Activated CD8-positive, alpha-beta memory T cell treated with anti-CD3 and anti-CD28 coated beads, Interleukin-2, amount 50 U/mL, for 4 hours (primary cell): ENCODE data around the gene CELF2.

ENCODE experiments used
- DNase-seq: peaks from one replicate; pipeline ENCODE4 v3.0.0-alpha.2; 2020

CELF2 gene

GRCh38 chr10:11023009-11023953 is 5.6 kb downstream of the CELF2 start:
- DNase-seq = no peak

DNA sequence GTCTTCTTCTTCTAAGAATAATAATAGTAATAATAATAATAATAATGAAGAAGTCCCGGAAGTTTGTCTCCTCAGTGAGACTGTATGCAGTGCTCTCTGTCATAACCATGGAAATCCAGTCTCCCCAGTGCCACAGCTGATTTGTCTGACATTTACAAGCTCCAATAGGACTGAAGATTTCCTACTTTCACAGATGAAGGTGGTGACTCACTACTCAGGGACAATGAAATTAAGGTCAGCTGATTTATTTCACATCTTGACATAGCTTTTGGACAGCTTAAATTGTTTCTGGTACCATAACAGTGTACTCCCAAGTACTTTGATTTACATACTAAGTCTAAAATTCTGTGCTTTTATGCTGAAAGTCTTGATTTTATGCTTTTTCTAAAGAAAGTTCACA is 6.9 kb downstream of the CELF2 start:
- no peak for DNase-seq

GRCh38 chr10:11025978-11026377 is 8.3 kb downstream of the CELF2 start:
- DNase-seq = no peak

DNA sequence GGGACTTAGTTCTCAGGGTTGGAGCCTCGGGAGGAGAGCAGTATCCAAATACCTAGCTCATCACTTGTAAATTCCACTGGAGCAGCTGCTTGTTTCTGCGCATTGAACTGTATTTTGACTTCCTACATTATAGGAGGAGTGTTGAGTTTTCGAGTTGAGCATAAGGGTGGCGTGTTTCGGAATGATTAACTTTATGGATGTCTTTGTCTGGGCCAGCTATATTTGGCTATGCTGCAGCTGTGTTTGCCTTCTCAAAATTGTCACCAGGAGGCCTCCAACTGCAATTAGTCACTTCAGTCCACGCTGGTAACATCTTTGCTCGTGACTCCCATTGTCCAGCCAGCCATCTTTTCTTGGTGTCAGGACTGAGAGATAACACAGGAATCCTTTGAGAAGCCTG is 9.1 kb downstream of the CELF2 start:
- no peak for DNase-seq

DNA sequence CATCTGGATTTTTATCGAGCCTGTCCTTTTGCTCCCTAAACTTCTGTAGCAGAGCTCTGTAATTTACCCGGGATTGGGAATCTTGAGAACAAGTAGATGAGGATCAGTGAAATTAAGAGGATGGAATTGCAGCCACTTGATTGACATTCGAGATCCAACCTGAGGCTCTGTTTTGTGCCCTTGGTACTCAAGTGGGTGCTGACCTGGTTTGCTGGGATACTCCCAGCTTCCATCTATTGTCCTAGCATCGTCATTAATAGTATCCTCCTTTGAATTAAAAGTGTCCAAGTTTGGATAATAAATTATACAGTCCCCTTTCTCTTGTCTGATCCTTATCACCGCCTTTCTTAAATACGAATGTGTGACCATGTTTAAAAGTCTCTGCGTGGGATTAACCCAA is 17.1 kb downstream of the CELF2 start:
- DNase-seq = no peak

DNA sequence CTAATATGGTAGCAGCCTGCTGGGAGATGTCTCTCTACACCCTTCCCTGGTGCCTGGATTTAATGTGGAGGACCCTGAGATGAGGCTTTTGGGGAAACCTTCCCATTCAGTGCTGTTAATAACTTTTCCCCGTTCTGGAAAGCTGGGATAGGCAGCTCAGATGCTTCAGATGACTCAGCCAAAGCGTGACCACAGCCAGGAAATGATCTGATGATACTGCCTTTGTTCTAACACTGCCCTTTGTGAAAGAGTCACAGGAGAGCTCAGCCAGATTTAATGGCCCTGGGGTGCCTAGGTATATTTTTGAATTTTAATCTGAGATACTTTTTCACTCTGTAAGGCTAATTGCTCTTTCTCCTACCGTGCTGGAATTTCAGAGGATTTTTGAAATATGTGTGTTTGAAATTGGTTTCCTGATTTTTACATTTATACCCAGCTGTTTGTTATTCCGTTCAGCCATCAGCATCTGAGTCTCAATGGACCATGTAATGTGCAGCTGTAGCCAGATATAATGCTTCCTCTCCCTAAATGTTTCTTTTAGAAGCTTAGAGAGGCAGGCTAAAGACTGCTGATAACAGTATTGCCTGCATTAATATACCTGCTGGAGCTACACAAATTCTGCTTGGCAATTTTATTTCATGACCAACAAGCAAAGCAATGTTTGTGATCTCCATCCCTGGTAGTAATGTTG is 17.8 kb downstream of the CELF2 start:
- no peak for DNase-seq

DNA sequence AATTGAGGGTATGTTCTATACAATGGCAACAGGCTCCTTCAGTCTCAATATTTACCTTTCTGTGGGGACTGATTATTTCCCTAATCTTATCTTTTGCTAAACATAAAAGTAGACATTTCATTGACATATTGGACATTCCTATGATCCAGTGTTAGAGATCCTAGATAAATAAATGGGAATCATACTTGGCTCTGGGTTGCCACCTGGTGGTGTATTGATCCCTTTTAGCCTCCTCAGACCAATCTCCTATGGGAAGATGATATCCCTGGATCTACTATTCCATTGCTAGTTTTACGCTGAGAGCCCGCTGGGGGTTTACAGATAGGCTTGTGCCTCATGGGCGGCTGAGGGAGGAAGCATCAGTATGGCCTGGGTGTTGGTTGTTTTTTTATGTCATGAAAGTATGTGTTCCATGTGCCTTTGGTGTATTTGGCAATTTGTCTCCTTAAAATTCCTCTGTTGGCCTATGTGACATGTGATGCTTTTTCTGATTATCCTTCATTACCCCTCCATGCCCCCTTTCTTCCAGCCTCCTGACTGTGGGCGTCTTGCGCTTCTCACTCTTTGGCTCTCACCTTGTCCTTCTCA is 18.8 kb downstream of the CELF2 start:
- DNase-seq = no peak

DNA sequence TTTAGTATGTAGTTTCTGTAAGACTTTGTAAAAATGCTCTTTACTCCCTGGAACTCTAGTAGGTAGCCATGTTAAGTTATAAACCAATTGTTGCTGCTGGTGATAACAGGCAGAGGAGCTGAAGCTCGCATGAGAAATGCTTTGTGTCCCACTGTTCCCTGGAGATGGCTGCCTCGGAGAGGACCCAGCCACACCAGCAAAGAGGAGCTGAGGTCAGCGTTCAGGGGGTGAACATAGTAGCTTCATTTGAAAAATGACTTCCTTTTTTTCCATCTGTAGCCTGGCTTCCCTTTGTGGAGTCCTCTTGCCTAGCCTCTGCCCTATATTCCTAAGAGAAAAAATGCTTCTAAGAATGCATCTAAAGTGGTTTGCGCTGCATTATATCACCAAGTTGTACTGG is 20.3 kb downstream of the CELF2 start:
- DNase-seq = no peak

DNA sequence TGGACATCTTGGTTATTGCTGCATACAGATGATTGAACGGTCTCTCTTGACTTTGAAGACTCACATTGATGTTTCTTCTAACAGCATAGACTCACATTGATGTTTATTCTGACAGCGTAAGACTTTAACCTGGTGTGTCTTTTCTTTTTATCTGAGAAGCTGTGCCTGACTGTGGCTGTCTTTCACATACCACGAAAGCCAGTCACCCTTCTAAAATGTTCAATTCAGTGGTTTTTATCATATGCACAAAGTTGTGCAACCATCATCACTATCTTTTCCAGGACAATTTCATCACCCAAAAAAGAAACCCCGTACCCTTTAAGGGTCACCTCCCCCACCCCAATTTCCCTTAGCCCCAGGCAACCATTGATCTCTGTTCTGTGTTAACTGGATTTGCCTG is 24.7 kb downstream of the CELF2 start:
- DNase-seq = no peak

- DNase-seq = no peak
Observed at GRCh38 chr10:11043039-11043438, 25.4 kb downstream of the CELF2 start.

GRCh38 chr10:11043446-11044127 is 25.9 kb downstream of the CELF2 start:
- DNase-seq = no peak

- no peak for DNase-seq
Observed at GRCh38 chr10:11045487-11045886, 27.8 kb downstream of the CELF2 start.

DNA sequence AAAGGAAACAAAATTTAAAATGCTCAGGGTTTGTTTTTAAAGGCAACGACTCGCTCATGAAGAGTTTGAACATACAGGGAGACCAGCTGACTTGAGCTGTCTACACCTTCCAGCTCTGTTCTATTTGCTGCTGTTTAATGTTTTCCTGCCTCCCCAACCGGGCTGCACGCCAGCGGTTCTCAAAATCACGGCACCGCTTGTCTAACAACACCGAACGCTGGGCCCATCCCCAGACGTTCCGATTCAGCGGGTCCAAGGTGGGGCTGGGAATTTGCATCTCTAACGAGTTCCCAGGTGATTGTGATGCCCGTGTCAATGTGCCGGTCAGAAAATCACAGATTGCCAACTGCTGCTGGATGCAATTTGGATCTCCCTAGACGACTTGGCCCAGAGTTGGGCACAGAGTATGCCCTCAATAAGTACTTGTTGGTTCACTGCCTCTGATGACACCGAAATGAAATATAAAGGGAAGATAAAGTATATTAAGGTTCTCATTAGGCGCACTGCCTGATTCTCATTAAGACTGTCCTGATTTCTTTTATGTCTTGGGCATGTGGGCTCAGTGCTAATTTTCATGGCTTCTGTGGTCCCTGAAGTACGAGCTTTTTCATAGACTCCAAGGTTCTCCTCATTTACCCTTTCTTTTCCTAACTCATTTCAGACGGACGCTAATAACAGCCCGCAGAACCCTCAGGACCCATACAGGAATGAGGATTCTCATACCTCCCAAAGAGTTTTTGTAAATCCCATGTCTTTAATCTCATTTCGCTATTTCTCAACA is 28.5 kb downstream of the CELF2 start:
- DNase-seq = no peak

DNA sequence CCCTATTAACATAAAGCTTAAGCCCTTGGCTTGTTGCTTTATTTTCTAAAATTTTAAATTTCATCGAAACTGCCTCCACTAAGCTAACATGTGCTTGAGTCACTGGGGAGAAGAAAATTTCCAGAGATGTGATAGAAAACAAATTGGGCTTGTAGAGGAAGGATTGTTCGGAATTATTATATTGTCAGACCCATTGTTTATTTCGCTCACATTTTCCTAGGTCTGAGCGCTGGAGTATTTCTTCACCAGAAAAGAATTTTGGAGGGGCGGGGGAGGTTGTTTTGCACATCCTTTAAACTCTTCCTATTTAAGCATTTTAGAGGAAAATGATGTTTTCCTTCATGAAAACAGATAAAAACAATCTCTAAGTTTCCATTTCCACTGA is 29.1 kb downstream of the CELF2 start:
- no peak for DNase-seq

- DNase-seq = no peak
Observed at GRCh38 chr10:11048707-11049278, 31.1 kb downstream of the CELF2 start.

DNA sequence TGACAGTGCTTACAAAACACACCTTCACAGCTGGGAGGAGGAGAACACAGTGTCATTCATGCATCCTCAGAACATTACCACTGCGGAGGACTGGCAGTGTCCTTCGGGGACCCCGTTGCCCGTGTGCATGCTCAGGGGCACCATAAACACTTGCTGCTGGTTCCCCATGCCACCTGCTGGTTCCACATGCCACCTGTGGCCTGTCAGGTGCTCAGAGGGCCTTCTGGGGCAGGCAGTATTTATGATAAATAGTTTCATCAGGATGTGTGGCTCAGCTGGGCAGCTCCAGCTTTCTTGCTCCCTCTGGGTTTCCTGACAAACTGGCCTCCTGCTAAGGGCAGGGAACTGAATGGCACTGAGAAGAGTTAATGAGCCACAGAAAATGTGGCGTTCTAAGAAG is 32.1 kb downstream of the CELF2 start:
- no peak for DNase-seq

GRCh38 chr10:11050301-11051287 is 32.9 kb downstream of the CELF2 start:
- no peak for DNase-seq

DNA sequence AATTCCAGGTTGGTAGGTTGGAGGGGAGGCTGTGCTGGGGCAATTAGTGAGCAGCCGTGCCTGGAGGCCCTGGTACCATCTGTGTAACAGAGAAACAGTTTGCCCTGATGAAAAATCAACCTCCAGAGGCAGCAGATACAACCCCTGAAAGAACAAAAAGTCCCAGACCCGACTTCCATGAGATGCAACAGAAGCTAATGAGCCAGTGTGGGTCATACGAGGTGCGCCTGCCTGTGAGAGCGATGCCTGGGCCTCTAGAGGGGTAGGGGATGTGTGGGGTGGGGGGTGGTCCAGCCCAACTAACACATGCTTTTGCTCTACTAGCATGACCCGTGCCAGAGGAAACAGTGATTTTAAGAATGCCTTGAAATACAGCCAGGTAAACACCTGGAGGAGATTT is 39.3 kb downstream of the CELF2 start:
- DNase-seq = no peak

GRCh38 chr10:11057448-11057847 is 39.8 kb downstream of the CELF2 start:
- no peak for DNase-seq

DNA sequence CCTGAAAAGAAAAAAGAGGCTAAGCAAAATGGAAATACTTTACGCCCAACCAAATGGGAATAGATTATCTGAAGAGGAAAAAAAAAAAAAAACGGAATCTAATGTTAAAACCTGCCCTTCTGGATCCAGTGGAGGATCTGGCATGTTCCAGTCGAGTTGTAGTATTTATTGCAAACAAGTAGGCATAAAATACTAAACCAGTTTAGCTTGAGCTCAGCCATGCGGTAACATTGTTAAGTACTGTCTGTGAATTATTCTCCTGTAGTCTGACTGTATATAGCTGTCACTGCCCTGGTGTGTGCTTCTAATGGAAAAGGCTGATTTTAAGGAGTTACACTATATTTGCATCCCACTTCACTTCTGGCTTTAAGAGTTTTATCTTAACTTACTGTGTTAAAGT is 40.3 kb downstream of the CELF2 start:
- DNase-seq = no peak

- DNase-seq = no peak
Observed at GRCh38 chr10:11058965-11059364, 41.3 kb downstream of the CELF2 start.
